HepG2 (cell line): ENCODE measurements around the gene AKAP3. TPM values are rescaled to one million over a fixed set of nuclear protein-coding genes. Genes with fewer than 3 reads are reported as not detected.

ENCODE experiments used
- GABPB1 ChIP-seq: IDR thresholded peaks from 2 replicates; pipeline ENCODE4 v1.6.1; 2016; ENCODE audit warnings: mild to moderate bottlenecking, missing genetic modification reagents, moderate library complexity, missing compliant biosample characterization
- GATAD2A ChIP-seq: IDR thresholded peaks from 2 replicates; pipeline ENCODE4 v1.6.1; 2016
- JDP2 ChIP-seq: sonication (generic); formaldehyde crosslinking; IDR thresholded peaks from 2 replicates; pipeline ENCODE4 v1.8.1; 2022; ENCODE audit warnings: missing genetic modification reagents, borderline replicate concordance
- LBX2 ChIP-seq: sonication (generic); formaldehyde crosslinking; IDR thresholded peaks from 2 replicates; pipeline ENCODE4 v1.5.0; 2020; ENCODE audit warnings: missing genetic modification reagents, mild to moderate bottlenecking, borderline replicate concordance
- MLX ChIP-seq: IDR thresholded peaks from 2 replicates; pipeline ENCODE4 v1.6.1; 2016
- RBM22 ChIP-seq: fragments of 200-400 bp; formaldehyde crosslinking; optimal IDR thresholded peaks from 2 replicates; pipeline ENCODE3; 2017; ENCODE audit warnings: mild to moderate bottlenecking, low read length, moderate library complexity
- U2AF1 ChIP-seq: fragments of 200-400 bp; formaldehyde crosslinking; optimal IDR thresholded peaks from 2 replicates; pipeline ENCODE3; 2017; ENCODE audit warnings: mild to moderate bottlenecking, low read depth, low read length
- ZNF124 ChIP-seq: sonication (generic); formaldehyde crosslinking; IDR thresholded peaks from 2 replicates; pipeline ENCODE4 v1.4.0; 2020; ENCODE audit warnings: missing genetic modification reagents
- ZNF280D ChIP-seq: sonication (generic); formaldehyde crosslinking; IDR thresholded peaks from 2 replicates; pipeline ENCODE4 v1.5.1; 2020; ENCODE audit warnings: mild to moderate bottlenecking, missing genetic modification reagents
- ZNF331 ChIP-seq: sonication (generic); formaldehyde crosslinking; IDR thresholded peaks from 2 replicates; pipeline ENCODE4 v1.4.0; 2020; ENCODE audit warnings: missing genetic modification reagents
- ZNF562 ChIP-seq: sonication (generic); formaldehyde crosslinking; IDR thresholded peaks from 2 replicates; pipeline ENCODE4 v1.8.0; 2022; ENCODE audit warnings: missing genetic modification reagents, borderline replicate concordance
- ZNF569 ChIP-seq: sonication (generic); formaldehyde crosslinking; IDR thresholded peaks from 2 replicates; pipeline ENCODE4 v1.5.0; 2020; ENCODE audit warnings: mild to moderate bottlenecking, missing genetic modification reagents, moderate library complexity, borderline replicate concordance
- ZNF83 ChIP-seq: sonication (generic); formaldehyde crosslinking; IDR thresholded peaks from 2 replicates; pipeline ENCODE4 v1.4.0; 2020; ENCODE audit warnings: missing genetic modification reagents, mild to moderate bottlenecking, borderline replicate concordance
- polyA plus RNA-seq, 8 experiments: library from polyadenylated mRNA; depleted of rRNA in 3 of 8; stranded (reverse) in 7 of 8; unstranded in 1 of 8; fragments of >200 nt; fragmentation: Illumina TruSeq in 4 of 8; extraction: Trizol in 4 of 8; gene quantifications; 2 replicates each; pipeline versions ENCODE4 v1.2.1 to v1.2.3, GENCODE V29; 2011 to 2016; ENCODE audit warnings: low read depth in 4 of 8, missing spikeins in 1 of 8, mixed read lengths in 1 of 8; ENCODE audit not compliant: insufficient read depth in 1 of 8
- total RNA-seq, 5 experiments: library from RNA; depleted of rRNA; stranded (reverse); fragments of >200 nt; fragmentation: Illumina TruSeq; extraction: Trizol; gene quantifications; 2 replicates each; pipeline ENCODE4 v1.2.3, GENCODE V29; 2016; ENCODE audit warnings: low read depth in 1 of 5
- TF ChIP-seq, protein P1 (sequence below): sonication (generic); formaldehyde crosslinking; IDR thresholded peaks from 2 replicates; pipeline ENCODE4 v1.4.0; 2020; ENCODE audit warnings: missing genetic modification reagents
- TF ChIP-seq, protein P2 (sequence below): sonication (generic); formaldehyde crosslinking; IDR thresholded peaks from 2 replicates; pipeline ENCODE4 v1.4.0; 2020; ENCODE audit warnings: missing genetic modification reagents; ENCODE audit errors: not compliant biosample characterization
- TF ChIP-seq, protein P3 (sequence below): sonication (generic); formaldehyde crosslinking; IDR thresholded peaks from 2 replicates; pipeline ENCODE4 v1.5.0; 2020; ENCODE audit warnings: missing genetic modification reagents
- TF ChIP-seq, protein P4 (sequence below): sonication (generic); formaldehyde crosslinking; IDR thresholded peaks from 2 replicates; pipeline ENCODE4 v1.5.1; 2020; ENCODE audit warnings: missing genetic modification reagents, mild to moderate bottlenecking, borderline replicate concordance

The AKAP3 gene
- total and polyA plus RNA-seq, 2 of the 13 experiments (the other 11 are each of a cell fraction or from before 2014, with no cell fraction given), result 0.22 to 0.49 TPM

DNA sequence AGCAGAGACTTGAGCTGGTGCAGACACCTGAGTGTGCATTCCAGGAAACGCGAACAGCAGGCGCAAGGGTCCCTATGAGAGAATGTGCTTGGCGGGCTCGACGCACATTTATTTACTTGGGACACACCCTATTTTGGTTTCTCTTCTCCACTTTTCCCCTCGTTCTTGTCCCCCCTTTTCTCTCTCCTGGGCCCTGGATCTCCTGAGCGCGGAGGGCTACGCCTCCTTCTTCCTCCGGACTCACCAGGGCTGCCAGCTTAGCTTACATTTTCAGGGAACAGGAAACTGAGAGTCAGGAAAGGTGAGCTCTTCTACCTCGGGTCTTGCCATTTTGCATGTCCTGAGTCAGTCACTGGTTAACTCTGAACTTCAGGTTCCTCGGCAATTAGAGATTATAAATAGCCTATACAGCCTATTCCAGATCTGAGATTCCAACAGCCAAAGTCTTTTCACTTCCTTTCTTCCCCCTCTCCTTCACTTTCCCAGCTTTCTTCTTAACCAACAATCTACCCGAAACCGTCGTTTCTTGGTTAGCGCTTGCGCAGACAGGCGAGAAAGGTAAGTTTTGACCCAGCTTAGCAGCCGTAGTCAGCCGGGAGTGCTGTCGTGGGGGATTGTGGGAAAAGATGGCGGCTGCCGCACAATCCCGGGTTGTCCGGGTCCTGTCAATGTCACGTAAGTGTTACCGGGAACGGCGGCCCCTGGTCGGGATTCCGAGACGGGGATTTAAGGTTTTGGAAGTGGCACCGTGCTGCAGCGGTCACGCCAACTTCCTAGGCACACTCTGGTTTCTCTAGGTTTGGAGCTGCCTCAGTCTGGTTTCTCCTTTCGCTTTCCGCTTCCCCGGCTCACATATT, at the start of gene AKAP3, which contains the start of gene NDUFA9 (continued):
- TF ChIP-seq, protein P1, sequence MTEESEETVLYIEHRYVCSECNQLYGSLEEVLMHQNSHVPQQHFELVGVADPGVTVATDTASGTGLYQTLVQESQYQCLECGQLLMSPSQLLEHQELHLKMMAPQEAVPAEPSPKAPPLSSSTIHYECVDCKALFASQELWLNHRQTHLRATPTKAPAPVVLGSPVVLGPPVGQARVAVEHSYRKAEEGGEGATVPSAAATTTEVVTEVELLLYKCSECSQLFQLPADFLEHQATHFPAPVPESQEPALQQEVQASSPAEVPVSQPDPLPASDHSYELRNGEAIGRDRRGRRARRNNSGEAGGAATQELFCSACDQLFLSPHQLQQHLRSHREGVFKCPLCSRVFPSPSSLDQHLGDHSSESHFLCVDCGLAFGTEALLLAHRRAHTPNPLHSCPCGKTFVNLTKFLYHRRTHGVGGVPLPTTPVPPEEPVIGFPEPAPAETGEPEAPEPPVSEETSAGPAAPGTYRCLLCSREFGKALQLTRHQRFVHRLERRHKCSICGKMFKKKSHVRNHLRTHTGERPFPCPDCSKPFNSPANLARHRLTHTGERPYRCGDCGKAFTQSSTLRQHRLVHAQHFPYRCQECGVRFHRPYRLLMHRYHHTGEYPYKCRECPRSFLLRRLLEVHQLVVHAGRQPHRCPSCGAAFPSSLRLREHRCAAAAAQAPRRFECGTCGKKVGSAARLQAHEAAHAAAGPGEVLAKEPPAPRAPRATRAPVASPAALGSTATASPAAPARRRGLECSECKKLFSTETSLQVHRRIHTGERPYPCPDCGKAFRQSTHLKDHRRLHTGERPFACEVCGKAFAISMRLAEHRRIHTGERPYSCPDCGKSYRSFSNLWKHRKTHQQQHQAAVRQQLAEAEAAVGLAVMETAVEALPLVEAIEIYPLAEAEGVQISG (CRISPR knock-in tag), result peak; percentile 79
- TF ChIP-seq RBM22 (no peak), ZNF331 (no peak; the same call in 1 of the 2 replicates), JDP2 (CRISPR knock-in tag) (no peak), U2AF1 (no peak), ZNF124 (CRISPR knock-in tag) (0 out of 2 replicates have a peak, but pooled peaks have one; percentile 38), ZNF569 (no peak), ZNF280D (no peak), LBX2 (no peak), MLX (CRISPR knock-in tag) (no peak), ZNF562 (CRISPR knock-in tag) (no peak), ZNF83 (CRISPR knock-in tag) (no peak), GABPB1 (CRISPR knock-in tag) (peak; percentile 64), GATAD2A (CRISPR knock-in tag) (no peak)
- TF ChIP-seq, protein P2, sequence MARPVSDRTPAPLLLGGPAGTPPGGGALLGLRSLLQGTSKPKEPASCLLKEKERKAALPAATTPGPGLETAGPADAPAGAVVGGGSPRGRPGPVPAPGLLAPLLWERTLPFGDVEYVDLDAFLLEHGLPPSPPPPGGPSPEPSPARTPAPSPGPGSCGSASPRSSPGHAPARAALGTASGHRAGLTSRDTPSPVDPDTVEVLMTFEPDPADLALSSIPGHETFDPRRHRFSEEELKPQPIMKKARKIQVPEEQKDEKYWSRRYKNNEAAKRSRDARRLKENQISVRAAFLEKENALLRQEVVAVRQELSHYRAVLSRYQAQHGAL (CRISPR knock-in tag), result no peak
- TF ChIP-seq, protein P3, sequence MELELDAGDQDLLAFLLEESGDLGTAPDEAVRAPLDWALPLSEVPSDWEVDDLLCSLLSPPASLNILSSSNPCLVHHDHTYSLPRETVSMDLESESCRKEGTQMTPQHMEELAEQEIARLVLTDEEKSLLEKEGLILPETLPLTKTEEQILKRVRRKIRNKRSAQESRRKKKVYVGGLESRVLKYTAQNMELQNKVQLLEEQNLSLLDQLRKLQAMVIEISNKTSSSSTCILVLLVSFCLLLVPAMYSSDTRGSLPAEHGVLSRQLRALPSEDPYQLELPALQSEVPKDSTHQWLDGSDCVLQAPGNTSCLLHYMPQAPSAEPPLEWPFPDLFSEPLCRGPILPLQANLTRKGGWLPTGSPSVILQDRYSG (CRISPR knock-in tag), result no peak
- TF ChIP-seq, protein P4, sequence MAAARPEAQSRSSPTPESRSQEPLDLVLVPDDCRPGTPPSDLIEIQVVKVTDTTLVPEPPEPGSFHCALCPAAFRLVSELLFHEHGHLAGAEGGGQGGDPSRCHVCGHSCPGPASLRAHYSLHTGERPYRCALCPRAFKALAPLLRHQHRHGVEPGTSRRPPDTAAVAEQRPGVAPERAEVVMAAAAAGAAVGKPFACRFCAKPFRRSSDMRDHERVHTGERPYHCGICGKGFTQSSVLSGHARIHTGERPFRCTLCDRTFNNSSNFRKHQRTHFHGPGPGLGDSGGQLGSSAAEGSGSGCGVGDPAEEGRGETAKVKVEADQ, result no peak
